GM12801 (cell line): ENCODE data around the gene AJAP1.

Experiments used
- CTCF ChIP-seq: IDR thresholded peaks from one replicate; pipeline ENCODE4 v1.5.1; 2011; ENCODE audit warnings: control low read depth; ENCODE audit not compliant: insufficient read length; ENCODE audit errors: extremely low read depth

AJAP1 gene

GRCh38 chr1:4724001-4724400 lies 69.6 kb downstream of the AJAP1 start:
- no peak for TF ChIP-seq CTCF

GRCh38 chr1:4724695-4725250 lies 70.4 kb downstream of the AJAP1 start:
- no peak for TF ChIP-seq CTCF

- TF ChIP-seq CTCF, result no peak
Observed at GRCh38 chr1:4725416-4725815, 71.0 kb downstream of the AJAP1 start.

- TF ChIP-seq CTCF, result no peak
Observed at GRCh38 chr1:4726620-4727341, 72.4 kb downstream of the AJAP1 start.

GRCh38 chr1:4728319-4729089 lies 74.1 kb downstream of the AJAP1 start:
- no peak for TF ChIP-seq CTCF

GRCh38 chr1:4729090-4729471 lies 74.7 kb downstream of the AJAP1 start:
- TF ChIP-seq CTCF, result no peak

GRCh38 chr1:4730078-4730477 lies 75.7 kb downstream of the AJAP1 start:
- no peak for TF ChIP-seq CTCF
